GM19372 (cell line): ENCODE results near the gene CYP24A1.

Experiments used
- ATAC-seq: cut with Tn5 transposase; IDR thresholded peaks from one replicate; pipeline ENCODE4 v1.9.1; 2021; ENCODE audit warnings: mild to moderate bottlenecking, low read depth, moderate library complexity; ENCODE audit not compliant: unreplicated experiment

Gene CYP24A1

DNA sequence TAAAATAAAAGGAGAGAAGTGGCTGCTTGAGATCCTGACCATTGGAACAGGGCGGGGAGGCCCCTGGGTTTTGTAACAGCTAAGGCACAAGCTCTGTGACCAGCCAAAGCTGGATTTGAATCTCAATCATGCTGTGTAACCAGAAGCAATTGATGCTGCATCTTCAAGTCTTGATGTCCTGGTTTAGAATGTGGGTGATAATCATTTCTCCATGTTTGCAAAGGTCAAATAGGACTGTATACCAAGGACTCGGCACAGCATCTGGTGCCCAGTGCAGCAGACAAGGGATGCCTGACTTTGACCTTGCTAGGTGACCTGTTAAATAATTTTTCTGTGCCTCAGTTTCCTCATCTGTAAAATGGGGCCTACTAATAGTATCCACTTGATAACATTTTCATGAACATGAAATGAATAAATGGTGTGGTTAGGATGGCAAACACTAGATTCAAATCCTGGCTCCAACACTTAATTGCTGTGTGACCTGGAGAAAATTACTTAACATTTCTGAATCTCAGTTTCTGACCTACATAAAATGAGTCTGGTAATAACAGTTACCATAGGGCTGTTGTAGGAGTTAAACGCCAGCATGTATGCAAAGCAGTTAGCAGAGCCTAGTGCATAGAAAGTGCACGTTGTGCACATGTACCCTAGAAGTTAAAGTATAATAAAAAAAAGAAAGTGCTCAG is 57.1 kb downstream of the CYP24A1 start:
- no peak for ATAC-seq

DNA sequence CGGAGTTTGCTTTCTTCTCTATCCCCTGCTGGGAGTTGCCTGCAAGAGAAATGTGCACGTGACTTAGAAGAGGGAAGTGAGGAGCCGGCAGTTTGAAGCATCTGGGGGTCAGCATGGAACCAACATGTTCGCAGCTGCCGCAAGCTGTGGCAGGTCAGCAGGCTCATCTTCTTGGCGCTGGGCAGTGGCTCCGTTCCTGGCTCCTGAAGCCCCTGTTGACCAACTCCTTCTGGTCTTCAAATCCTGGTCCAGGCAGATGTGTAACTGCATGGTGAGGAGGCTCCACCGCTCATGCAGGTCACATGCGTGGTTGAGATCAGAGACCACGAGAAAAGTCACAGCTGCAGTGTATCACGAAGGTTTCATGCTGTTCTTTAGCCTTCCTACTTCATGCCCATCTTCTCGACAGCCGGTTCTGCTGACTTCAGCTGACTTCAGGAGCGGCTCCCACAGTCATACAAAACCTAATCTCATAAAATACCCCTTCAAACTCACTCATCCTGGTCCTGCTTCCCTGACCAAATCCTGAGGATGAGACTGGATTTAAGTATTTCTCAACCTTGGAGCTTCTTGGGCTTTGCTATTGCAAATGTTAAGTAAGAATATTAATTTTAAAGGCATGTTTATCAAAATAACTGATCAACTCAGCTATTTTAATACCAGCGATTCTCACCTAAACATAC is 58.5 kb downstream of the CYP24A1 start:
- ATAC-seq = no peak

DNA sequence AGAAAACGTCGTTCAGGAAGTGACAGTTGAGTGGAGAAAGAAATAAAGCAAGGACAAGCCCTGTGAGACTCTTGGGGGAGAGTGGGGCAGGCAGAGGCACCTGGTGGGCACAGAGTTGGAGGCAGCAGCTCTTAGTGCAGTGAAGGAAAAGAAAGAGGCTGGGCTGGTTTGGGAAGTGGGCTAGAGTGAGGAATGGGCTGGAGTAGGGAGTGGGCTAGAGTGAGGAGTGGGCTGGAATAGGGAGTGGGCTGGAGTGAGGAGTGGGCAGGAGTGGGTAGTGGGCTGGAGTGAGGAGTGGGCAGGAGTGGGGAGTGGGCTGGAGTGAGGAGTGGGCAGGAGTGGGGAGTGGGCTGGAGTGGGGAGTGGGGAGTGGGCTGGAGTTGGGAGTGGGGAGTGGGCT is 59.7 kb downstream of the CYP24A1 start:
- ATAC-seq = no peak

DNA sequence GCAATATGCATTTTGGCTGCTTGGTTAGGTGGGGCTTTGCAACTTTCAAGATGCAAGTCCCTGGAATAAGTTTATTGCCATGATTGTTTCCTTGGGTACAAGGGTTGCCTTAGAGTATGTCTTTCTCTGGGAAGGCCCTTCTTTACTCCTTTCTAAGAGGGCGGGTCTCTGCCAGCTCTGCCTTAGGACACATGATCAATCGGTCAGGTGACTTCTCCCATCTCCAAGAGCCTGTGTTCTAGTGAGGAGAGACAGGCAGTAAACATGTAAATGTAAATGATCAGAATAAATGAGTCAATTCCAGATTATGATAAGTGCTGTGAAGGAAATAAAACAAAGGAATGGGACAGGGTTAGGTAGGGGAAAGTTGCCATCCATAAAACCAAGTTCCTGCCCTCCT is 60.2 kb downstream of the CYP24A1 start:
- ATAC-seq = no peak

DNA sequence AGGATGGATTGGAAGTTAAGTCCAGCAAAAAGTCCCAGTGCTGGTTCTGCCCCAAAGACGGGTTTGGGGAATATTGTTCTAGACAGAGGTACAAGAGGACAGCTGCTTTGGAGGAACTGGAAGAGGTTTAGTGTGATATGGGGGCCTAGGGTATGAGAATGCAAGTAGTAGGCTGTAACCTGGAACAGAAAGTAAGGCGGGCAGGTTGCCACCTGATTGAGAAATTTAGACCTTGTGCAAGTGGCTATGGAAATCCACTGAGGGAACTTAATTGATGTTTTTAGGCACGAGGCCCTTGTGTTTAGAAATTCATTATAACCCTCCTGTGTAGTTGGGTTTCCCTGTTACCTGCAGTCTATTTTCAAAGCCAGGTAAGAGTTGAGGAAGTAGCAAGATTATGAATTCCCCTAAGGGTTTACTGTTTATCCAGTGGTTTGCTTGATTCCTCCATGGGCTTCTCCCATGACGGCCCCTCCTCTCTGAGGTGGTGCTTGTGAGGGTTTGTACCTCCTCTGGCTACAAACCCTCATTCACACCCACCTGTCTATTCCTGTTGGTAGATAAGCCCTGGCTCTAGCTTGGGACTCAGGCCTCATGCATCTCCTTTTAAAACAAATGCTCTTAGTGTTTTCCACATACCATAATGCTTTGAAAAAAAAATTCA is 61.4 kb downstream of the CYP24A1 start:
- no peak for ATAC-seq

DNA sequence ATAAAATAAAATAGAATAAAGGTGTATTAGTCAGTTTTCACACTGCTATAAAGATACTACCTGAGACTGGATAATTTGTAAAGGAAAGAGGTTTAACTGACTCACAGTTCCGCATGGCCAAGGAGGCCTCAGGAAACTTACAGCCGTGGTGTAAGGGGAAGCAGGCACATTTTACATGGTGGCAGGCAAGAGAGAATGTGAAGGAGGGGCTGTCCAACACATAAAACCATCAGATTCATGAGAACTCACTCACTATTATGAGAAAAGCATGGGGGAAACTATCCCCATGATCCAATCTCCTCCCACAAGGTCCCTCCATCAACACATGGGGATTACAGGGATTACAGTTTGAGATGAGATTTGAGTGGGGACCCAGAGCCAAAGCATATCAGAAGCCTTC is 62.3 kb downstream of the CYP24A1 start:
- ATAC-seq = no peak

DNA sequence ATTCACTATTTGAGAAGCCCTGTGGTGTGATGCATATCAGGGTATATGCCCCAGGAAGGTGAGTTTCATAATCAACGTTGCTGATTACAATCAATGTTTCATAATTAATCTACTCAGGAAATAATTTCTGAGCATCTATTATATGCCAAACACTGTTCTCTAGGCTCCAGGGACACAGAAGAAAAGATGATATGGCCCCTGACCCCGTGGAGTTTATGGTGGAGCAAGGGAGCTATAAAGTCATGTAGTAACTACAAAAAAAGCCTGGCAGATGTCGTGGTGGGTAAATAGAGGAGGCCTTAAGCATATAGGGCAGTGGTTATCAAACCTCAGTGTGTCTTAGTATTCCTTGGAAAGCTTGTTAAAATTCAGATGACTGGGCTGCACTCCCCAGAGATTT is 63.3 kb downstream of the CYP24A1 start:
- ATAC-seq = no peak

DNA sequence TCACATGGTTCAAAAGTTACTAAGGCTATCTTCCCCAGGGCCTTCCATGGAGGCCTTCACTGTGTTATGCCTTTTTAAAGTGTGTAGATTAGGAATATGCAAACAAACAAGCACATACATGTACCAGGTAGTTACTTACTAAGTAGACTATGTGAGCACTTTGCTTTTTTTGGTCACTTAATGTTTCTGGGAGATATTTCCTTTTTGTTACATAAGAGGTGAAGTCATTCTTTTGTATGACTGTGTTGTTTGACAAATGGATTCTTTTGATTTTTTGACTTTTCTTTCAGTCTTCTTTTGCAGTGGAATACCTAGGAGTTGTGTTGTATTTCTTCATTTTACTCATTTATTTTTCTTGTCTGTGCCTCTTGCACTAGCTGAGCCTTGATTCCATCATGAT is 63.7 kb downstream of the CYP24A1 start:
- ATAC-seq = no peak

DNA sequence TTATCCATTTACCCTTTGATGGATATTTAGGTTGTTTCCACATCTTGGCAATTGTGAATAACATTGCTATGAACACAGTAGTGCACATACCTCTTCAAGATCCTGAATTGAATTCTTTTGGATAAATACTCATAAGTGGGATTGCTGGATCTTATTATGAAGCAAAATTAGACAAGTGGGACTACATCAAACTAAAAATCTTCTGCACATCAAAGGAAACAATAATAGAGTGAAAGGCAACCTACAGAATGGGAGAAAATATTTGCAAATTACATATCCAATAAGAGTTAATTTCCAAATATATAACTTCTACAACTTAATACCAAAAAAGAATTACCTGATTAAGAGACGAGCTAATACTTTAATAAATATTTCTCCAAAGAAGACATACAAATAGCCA is 65.0 kb downstream of the CYP24A1 start:
- ATAC-seq = no peak

DNA sequence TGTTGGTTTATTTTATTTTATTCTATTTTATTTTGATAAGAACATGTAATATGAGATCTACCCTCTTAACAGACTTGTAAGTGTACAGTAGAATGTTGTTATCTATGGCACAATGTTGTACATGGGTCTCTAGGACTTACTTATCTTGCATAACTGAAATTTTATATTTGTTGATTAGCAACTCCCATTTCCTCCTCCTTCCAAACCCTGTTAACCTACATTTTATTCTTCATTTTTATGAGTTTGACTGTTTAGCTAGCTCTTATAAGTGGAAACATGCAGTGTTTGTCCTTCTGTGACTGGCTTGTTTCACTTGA is 65.5 kb downstream of the CYP24A1 start:
- ATAC-seq = no peak

DNA sequence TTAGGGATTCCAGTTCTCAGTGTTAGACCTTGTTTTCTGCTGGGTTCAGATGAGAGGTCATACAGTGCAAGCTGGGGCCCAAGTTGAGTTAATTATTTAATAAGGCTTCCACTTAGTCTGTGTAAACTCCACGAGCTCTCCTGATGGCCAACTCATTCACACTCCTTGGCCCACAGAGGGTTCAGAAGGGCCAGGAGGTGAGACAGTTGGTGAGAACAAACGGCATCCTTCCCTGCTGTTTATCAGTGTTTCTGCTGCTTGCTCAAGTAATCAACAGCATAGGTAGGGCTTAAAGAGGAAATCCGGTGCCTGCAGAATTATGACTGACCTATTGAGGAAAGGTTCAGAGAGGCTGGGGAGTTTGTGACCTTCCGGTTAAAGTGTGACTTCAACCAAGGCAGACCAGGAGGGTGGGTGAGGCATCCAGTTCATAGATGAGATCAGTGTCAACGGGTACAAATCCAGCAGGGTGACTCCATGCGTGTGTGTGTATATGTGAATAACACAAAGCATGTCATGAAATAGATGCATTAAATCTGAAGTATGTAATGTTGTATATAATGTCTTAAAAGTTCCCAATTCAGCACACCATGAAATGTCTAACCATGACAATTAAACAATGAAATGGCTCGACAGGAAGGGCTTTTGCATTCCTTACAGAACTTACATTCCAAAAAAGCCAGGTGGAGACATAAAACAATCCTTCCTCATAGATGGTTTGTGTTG is 66.0 kb downstream of the CYP24A1 start:
- ATAC-seq = no peak

DNA sequence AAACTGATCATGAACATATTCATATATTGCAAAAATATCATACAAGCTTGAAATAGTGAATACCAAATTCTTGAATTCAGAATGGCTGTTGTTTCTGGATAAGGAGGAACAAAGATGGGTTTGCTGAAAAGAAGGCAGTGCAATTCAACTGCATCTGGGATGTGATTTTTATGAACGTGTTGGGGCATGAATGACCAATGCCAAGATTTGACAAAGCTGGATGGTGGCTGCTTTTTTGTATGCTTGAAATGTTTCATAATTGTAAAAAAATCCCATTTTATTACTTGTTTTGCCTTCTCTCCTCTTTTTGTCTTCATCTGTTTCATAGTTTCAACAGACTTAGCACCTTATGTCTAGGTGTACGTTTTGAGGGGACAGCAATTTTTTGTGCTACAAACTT is 66.6 kb downstream of the CYP24A1 start:
- ATAC-seq = no peak

DNA sequence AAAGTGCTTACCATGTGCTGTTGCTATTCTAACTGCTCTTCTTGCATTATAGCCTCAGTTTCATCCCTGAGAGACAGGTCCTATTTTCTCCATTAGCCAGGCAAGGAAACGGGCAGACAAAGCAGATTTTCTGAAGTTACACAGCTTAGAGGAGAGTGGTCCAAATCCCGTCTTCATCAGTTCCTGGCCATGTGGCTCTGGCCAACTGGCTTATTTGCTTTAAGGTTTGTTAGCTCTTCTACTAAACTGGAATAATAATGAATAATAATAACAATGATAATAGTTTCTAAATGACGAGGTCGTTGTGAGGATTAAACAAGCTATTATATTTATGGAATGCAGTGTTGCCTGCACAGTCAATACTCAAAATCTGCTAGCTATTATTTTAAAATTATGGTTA is 67.6 kb downstream of the CYP24A1 start:
- no peak for ATAC-seq

DNA sequence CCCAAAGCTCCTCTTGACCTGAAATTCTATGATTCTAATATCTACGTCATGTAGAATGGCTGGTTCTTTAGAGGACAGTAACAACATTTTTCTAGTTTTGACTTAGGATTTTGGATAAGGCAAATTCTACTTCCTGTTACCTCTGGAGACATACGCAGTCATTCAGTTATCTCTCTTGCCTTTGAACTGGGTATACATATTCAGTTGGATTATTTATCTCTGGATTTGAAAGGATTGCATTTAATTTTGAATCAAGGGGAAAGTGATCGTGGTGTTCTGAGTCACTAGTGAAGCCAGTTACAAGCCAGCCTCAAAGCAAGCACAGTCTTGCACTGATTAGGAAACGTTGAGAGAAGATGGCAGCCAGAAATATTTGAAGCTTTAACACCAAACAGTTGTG is 68.1 kb downstream of the CYP24A1 start:
- no peak for ATAC-seq

DNA sequence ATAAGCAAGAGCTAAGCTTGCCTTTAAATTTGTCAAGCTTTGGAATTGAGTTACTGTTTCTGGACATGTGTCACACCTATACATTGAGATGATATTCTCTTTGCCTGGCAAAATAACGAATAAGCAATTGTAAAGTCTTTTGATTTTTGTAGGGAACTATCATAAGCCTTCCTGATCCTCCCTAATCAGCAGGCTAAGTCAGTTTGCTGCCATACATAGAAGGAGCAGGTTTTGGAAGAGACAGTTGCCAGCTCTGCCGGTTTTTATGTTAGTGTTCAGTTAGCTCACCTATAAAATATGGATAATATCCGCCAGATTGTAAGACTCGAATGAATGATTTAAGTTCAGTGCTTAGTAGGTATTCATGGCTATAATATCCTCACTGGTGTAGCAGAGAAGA is 69.0 kb downstream of the CYP24A1 start:
- no peak for ATAC-seq

DNA sequence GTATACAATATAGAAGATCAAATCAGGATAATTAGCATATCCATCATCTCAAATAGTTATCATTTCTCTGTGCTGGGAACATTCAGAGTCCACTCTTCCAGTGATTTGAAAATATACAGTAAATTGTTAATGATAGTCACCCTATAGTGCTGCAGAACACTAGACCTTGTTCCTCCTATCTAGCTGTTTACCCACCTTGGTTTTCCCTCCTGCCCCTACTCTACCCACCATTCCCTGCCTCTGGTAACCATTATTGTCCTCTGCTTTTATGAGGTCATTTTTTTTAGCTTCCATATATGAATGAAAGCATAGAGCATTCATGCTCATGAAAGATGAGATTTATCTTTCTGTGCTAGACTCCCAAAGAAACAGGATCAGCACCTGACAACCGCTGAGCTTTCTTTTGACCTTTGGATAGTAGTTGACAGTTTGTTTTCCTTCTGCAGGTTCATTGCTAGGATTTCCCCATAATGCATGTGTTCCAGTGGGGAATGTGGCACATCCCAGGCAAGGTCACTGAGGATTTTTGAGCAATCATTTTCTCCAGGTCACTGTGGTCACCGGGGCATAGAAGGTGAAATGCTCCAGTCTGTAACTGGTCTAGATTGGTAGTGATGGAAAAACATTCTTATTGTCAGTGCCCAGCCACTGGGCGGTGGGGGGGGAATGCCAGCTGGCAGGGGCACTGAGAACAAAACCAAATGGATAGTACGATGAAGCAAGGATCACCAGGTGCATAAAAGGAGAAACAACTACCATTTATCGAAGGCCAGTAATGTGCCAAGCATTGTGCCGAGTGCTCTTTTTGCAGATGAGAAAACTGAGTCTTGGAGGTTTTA is 69.8 kb downstream of the CYP24A1 start:
- ATAC-seq = no peak
